HAP-1 (cell line): ENCODE data around the gene CEACAM7.
"Not testable (repeated sequence)": the region's sequence is repeated elsewhere in the genome, so short reads cannot be mapped to it uniquely, and the experiment has no call there.

ENCODE experiments used
- DNase-seq, 2 experiments: peaks; one replicate each; pipeline ENCODE4 v3.0.0-alpha.2; 2016 to 2020; ENCODE audit warnings: low spot score in 2 of 2
- H3K27me3 ChIP-seq: fragments of 250-450 bp; sonication (Bioruptor Pico); 2 replicates; pipeline ENCODE4 v1.5.1; 2020; ENCODE audit warnings: low read depth, mild to moderate bottlenecking, moderate library complexity
- H3K36me3 ChIP-seq: fragments of 250-450 bp; sonication (Bioruptor Pico); replicated peaks from 2 replicates; pipeline ENCODE4 v1.5.1; 2020; ENCODE audit warnings: mild to moderate bottlenecking
- H3K4me1 ChIP-seq: fragments of 250-450 bp; sonication (Bioruptor Pico); 2 replicates; pipeline ENCODE4 v1.5.1; 2020; ENCODE audit warnings: mild to moderate bottlenecking
- H3K4me3 ChIP-seq: fragments of 250-450 bp; sonication (Bioruptor Pico); 2 replicates; pipeline ENCODE4 v1.5.1; 2020; ENCODE audit warnings: mild to moderate bottlenecking, moderate library complexity
- H3K9me3 ChIP-seq: fragments of 250-450 bp; sonication (Bioruptor Pico); 2 replicates; pipeline ENCODE4 v1.5.1; 2020; ENCODE audit warnings: mild to moderate bottlenecking, moderate library complexity
- in situ Hi-C: fragments of 300-500 bp; cut with MboI; formaldehyde crosslinking; loops from 3 replicates; pipeline ENCODE4 v1.14.3; 2020; ENCODE audit warnings: low sequenced_read_pairs, inconsistent platforms, mixed read lengths

The CEACAM7 gene

DNA sequence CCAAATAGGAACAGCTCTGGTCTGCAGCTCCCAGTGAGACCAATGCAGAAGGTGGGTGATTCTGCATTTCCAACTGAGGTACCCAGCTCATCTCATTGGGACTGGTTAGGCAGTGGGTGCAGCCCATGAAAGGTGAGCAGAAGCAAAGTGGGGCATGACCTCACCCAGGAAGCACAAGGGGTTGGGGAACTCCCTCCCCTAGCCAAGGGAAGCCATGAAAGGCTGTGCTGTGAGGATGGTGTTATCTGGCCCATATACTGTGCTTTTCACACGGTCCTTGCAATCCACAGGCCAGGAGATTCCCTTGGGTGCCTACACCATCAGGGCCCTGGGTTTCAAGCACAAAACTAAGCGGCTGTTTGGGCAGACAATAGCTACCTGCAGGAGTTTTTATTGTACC is 31.3 kb downstream of the CEACAM7 start:
- DNase-seq, H3K4me3 ChIP-seq, H3K4me1 ChIP-seq, in situ Hi-C loops, H3K27me3 ChIP-seq, H3K36me3 ChIP-seq, H3K9me3 ChIP-seq: not testable (repeated sequence)

GRCh38 chr19:41652250-41652649 is 35.8 kb downstream of the CEACAM7 start:
- DNase-seq = no peak
- in situ Hi-C loops = no loop called here
- H3K4me1 ChIP-seq = no peaks in the 10 kb centered on the region
- no peaks in the 10 kb centered on the region for H3K9me3 ChIP-seq
- no peak overlapping the region for H3K4me3 ChIP-seq
- no peaks in the 10 kb centered on the region for H3K27me3 ChIP-seq
- H3K36me3 ChIP-seq = no peaks in the 10 kb centered on the region

- H3K36me3 ChIP-seq = no peaks in the 10 kb centered on the region
- DNase-seq = no peak
- in situ Hi-C loops = no loop called here
- no peaks in the 10 kb centered on the region for H3K9me3 ChIP-seq
- no peaks in the 10 kb centered on the region for H3K4me1 ChIP-seq
- H3K4me3 ChIP-seq = no peak overlapping the region
- no peaks in the 10 kb centered on the region for H3K27me3 ChIP-seq
Measured at GRCh38 chr19:41649827-41650226, 38.2 kb downstream of the CEACAM7 start.

DNA sequence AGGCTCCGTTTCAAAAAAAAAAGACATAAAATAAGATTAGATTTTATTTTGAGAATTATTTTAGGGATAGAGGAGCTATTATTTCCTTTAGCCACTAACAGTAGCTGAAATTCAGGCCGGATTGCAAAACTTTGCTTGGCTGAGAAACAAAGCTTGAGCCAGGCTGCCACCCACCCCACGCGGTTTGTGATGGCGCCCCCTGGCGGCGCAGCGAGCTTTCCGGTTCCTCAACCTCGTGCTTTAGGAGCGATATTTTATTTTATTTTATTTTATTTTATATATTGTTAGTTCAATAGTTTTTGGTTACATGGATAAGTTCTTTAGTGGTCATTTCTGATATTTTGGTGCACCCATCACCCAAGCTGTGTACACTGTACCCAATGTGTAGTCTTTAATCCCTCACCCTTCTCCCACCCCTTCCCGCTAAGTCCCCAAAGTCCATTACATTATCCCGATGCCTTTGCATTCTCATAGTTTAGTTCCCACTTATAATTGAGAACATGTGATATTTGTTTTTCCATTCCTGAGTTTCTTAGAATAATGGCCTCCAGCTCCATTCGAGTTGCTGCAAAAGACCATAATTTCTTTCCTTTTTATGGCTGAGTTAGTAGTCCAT is 41.4 kb downstream of the CEACAM7 start:
- Histone ChIP-seq H3K4me1 (no peaks in the 10 kb centered on the region), H3K36me3 (no peaks in the 10 kb centered on the region), H3K9me3 (no peaks in the 10 kb centered on the region), H3K4me3 (no peak overlapping the region), H3K27me3 (no peaks in the 10 kb centered on the region)
- DNase-seq = no peak
- in situ Hi-C loops = no loop called here

GRCh38 chr19:41641879-41642485 is 46.1 kb downstream of the CEACAM7 start:
- no peaks in the 10 kb centered on the region for H3K9me3 ChIP-seq
- peak; percentile 5 to 72 for DNase-seq

DNA sequence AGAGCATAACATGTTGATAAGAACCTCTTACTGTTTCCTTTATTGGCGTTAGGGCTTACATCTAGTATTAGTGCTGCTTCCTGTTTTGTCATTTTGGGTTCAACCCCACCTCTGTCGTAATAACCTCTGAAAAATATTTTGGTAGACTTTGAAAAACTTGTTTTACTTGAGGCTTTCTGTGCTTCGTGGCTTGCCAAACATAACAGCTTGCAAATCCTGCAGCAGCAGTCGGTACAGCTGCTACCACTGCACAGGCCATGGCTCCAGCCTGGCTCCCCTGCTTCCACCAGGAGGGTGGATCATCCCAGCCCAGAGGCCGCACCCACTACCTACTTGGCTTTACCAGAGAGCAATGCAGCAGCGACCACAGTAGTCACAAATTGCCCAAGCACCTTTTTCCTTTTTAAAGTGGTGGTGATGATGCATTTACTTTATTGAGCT is 49.4 kb downstream of the CEACAM7 start:
- Histone ChIP-seq H3K9me3 (no peaks in the 10 kb centered on the region), H3K36me3 (no peaks in the 10 kb centered on the region), H3K27me3 (no peaks in the 10 kb centered on the region), H3K4me1 (no peaks in the 10 kb centered on the region), H3K4me3 (no peak overlapping the region)
- DNase-seq = no peak
- in situ Hi-C loops = no loop called here

More at GRCh38 chr19:41641879-41642485, 46.1 kb downstream of the CEACAM7 start:
- in situ Hi-C loops = no loop called here
- no peaks in the 10 kb centered on the region for H3K4me1 ChIP-seq
- H3K4me3 ChIP-seq = no peak overlapping the region
- H3K36me3 ChIP-seq = no peaks in the 10 kb centered on the region
- no peaks in the 10 kb centered on the region for H3K27me3 ChIP-seq

GRCh38 chr19:41637484-41637883 is 50.6 kb downstream of the CEACAM7 start:
- no peak for DNase-seq
- H3K27me3 ChIP-seq = no peaks in the 10 kb centered on the region
- no peaks in the 10 kb centered on the region for H3K4me1 ChIP-seq
- no peaks in the 10 kb centered on the region for H3K36me3 ChIP-seq
- no peak overlapping the region for H3K4me3 ChIP-seq
- in situ Hi-C loops = no loop called here
- no peaks in the 10 kb centered on the region for H3K9me3 ChIP-seq

DNA sequence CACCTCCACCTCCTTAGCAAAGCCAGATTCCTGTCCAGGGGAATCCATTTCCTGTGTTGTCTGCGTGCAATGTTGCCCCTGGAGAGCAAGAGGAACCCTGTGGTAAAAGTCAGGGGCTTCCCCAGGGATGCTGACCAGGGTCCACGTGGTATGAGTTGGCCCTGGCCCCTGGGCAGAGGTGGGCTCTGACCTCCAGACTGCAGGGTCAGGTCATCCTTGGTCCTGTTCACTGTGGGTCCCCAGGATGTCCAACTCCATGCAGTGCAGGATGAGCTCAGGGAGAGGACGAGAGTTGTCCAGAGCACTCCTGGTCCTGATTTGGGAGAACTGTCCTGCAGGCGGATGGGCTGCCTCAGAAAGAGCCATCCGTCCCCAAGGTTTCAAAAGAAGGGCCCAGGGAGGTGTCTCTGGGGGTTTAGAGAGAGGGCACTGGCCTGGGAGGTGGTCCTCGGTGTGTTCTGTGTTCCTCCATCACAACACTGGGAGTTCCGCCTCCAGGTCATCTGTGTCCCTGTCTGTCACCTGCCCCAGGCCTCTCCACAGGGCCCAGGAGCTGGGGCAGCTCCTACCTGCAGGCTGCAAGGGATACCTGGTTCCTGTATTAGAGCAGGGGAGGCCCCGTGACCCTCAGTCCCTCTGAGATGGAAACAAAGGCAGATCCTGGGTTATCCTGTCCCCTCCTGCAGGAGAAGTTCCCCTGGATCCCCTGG is 59.9 kb downstream of the CEACAM7 start:
- in situ Hi-C loops = no loop called here
- DNase-seq = no peak

GRCh38 chr19:41626877-41627276 is 61.2 kb downstream of the CEACAM7 start, which contains the start of gene CEACAM4:
CEACAM4 (minus strand) TSS chr19:41627074; CDS start chr19:41626963, 111 bp downstream.
- no peak for DNase-seq
- in situ Hi-C loops = no loop called here
- H3K4me1 ChIP-seq = no peaks in the 10 kb centered on the region
- H3K4me3 ChIP-seq = no peak within 1 kb of the TSS
- H3K27me3 ChIP-seq = peaks cover 4% of the 10 kb centered on the region; the same call in 1 of the 2 replicates
- no peaks in the 10 kb centered on the region for H3K9me3 ChIP-seq
- no peaks in the 10 kb centered on the region for H3K36me3 ChIP-seq

More for the DNA sequence above, 59.9 kb downstream of the CEACAM7 start:
- Histone ChIP-seq H3K9me3 (no peaks in the 10 kb centered on the region), H3K4me3 (no peak overlapping the region), H3K4me1 (no peaks in the 10 kb centered on the region), H3K27me3 (peaks cover 4% of the 10 kb centered on the region; the same call in 1 of the 2 replicates), H3K36me3 (no peaks in the 10 kb centered on the region)

GRCh38 chr19:41626278-41626677 is 61.8 kb downstream of the CEACAM7 start:
- H3K27me3 ChIP-seq = peaks cover 4% of the 10 kb centered on the region; the same call in 1 of the 2 replicates
- H3K9me3 ChIP-seq = no peaks in the 10 kb centered on the region
- H3K4me3 ChIP-seq = no peak overlapping the region
- H3K4me1 ChIP-seq = no peaks in the 10 kb centered on the region
- DNase-seq = no peak
- no peaks in the 10 kb centered on the region for H3K36me3 ChIP-seq
- in situ Hi-C loops = no loop called here

DNA sequence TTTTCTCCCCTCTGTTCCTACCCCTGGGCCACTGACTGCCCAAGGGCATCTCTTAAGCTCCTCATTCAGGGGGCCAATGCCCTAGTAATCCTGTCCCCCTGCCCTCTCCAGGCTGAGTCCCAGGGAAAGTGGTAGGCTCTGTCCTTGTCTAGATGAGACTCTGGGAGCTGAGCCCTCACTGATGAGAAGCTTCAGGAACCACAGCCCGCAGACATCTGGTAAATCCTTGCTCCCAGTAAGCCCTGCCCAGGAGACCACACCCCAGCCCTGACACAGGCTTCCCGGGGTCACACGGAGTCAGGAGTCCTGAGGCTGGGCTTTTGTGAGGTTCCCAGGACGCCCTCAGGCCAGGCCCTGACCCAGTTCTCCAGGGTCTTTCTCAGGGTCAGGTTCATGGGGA is 63.1 kb downstream of the CEACAM7 start:
- in situ Hi-C loops = no loop called here
- Histone ChIP-seq H3K9me3 (no peaks in the 10 kb centered on the region), H3K27me3 (peaks cover 4% of the 10 kb centered on the region; the same call in 1 of the 2 replicates), H3K4me1 (no peaks in the 10 kb centered on the region), H3K4me3 (no peak overlapping the region), H3K36me3 (no peaks in the 10 kb centered on the region)
- DNase-seq = no peak

DNA sequence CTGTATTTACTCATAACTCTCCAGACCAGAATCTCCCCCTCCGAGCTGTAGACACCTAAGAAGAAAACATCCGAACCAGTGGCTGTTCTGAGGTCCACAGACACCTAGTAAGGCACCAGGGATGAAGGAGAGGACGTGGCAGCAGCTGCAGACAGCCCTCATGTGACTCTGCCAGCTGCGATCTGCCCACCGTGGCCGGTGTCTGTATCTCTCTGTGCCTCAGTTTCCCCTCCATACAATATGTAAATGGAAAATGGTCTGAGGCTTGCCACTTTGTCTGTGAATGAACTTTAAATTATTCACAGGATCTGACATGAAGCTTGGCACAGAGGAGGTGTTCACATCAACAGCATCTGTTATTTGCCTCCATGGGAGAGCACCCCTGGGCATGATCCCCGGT is 63.6 kb downstream of the CEACAM7 start:
- no peaks in the 10 kb centered on the region for H3K9me3 ChIP-seq
- no peak overlapping the region for H3K4me3 ChIP-seq
- peaks cover under 1% of the 10 kb centered on the region; the same call in 1 of the 2 replicates for H3K27me3 ChIP-seq
- no peaks in the 10 kb centered on the region for H3K4me1 ChIP-seq
- no peak for DNase-seq
- in situ Hi-C loops = no loop called here
- no peaks in the 10 kb centered on the region for H3K36me3 ChIP-seq

- DNase-seq = no peak
- Histone ChIP-seq H3K4me1 (no peaks in the 10 kb centered on the region), H3K36me3 (no peaks in the 10 kb centered on the region), H3K9me3 (no peaks in the 10 kb centered on the region), H3K4me3 (no peak overlapping the region), H3K27me3 (no peaks in the 10 kb centered on the region)
- in situ Hi-C loops = no loop called here
Measured at GRCh38 chr19:41623360-41623759, 64.7 kb downstream of the CEACAM7 start.
